ENCODE data around the gene KIAA1210. TPM values are rescaled to one million over a fixed set of nuclear protein-coding genes. Genes with fewer than 3 reads are reported as not detected.

The KIAA1210 gene
- total RNA-seq, 2 donors from 2014 or later, result not detected

DNA sequence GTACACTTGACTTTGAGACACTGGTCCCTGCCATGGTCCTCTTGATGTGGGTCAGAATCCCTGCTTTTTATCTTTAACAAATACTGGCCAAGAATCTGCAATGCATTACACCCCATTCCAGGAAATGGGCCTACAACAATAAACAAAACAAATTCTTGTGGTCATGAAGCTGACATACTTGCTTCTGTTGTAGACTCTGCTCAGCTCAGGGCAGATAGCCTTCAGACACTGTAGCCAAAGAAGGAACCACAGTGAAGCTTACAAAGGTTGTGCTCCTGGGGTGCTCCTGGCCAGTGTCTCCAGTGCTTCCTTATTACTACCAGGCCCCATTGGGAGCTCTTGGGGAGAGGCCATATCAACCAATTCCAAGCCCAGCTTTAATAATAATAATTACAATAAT is 21.8 kb downstream of the KIAA1210 start:
- H3K27ac Mint-ChIP-seq, result no peak overlapping the region
- ATAC-seq, result no peak

GRCh38 chrX:119101168-119101567 is 26.4 kb downstream of the KIAA1210 start:
- Mint-ChIP-seq H3K36me3 (no peaks in the 10 kb centered on the region), H3K27ac (no peak overlapping the region), H3K9me3 (no peaks in the 10 kb centered on the region)
- peak; percentile 18 to 68 for ATAC-seq
- no peak for DNase-seq (ENCODE audit: low spot score in 2 of 2)

More for the DNA sequence above, 21.8 kb downstream of the KIAA1210 start:
- no peaks in the 10 kb centered on the region for H3K9me3 Mint-ChIP-seq
- no peak for DNase-seq (ENCODE audit: low spot score in 2 of 2)
- no peaks in the 10 kb centered on the region for H3K36me3 Mint-ChIP-seq

GRCh38 chrX:119095936-119096335 is 31.7 kb downstream of the KIAA1210 start:
- ATAC-seq, result no peak
- Mint-ChIP-seq H3K9me3 (no peaks in the 10 kb centered on the region), H3K27ac (no peak overlapping the region), H3K36me3 (no peaks in the 10 kb centered on the region)
- no peak for DNase-seq (ENCODE audit: low spot score in 2 of 2)

- DNase-seq (ENCODE audit: low spot score in 2 of 2), result no peak
- Mint-ChIP-seq H3K9me3 (no peaks in the 10 kb centered on the region), H3K36me3 (no peaks in the 10 kb centered on the region), H3K27ac (no peak overlapping the region)
- ATAC-seq, result no peak
Measured at GRCh38 chrX:119094819-119095218, 32.8 kb downstream of the KIAA1210 start.

DNA sequence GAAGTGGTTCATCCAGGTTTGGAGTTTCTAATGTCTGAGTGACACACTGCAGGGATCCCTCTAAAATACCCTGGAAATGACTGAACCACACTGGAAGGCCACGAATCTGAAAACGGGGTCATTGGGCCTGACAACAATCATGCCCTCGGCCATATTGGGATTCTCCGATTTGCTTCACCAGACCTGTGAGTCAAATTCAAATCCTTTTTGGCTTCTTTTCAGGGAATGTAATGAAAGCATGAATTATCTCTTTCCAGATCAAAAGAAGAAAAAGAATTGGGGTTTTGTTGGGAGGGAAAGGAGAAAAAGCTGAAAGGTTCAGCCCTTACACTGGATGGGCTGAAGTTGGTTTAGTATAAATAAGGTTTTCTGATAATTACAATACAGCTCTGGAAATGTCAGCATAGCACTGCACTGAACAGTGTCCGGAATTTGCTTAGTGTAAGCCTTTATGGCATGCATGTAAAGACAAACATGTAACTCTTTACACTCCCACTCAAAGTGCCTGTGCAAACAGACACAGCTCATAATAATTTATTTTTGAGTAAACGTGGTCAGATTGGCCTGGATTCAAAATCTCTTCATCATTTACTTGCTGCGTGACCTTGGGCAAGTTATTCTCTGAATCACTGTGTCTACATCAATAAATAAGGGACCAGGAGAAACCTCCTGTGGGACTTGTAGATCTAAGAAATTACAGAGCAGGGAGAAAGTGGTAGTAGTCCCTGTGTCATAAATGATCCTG is 33.4 kb downstream of the KIAA1210 start:
- ATAC-seq, result no peak
- Mint-ChIP-seq H3K9me3 (no peaks in the 10 kb centered on the region), H3K36me3 (no peaks in the 10 kb centered on the region), H3K27ac (no peak overlapping the region)
- DNase-seq (ENCODE audit: low spot score in 2 of 2), result no peak

- DNase-seq (ENCODE audit: low spot score in 2 of 2) (no peak), ATAC-seq (no peak)
- no peaks in the 10 kb centered on the region for H3K9me3 Mint-ChIP-seq
- H3K27ac Mint-ChIP-seq, result no peak overlapping the region
- H3K36me3 Mint-ChIP-seq, result no peaks in the 10 kb centered on the region
Measured at GRCh38 chrX:119090627-119091026, 37.0 kb downstream of the KIAA1210 start.

DNA sequence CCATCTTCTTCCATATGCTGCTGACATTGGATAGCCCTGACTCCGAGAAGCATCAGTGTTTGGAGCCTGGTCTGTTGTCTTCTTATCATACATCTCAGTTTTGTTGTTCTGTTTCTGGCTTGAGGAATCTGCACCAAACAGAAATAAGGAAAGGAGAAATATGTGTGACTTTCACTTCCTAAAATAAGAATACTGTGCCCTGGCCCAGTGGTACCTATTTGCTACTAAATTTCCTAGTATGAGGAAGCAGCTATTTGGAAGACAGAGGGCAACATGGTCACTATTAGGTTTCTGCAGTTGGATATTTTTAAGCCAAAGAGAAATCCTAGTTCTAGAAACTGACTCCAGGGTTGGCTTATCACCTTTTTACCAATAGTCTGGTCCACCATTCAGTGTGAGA is 38.0 kb downstream of the KIAA1210 start:
- no peak for ATAC-seq
- DNase-seq (ENCODE audit: low spot score in 2 of 2), result no peak
- no peaks in the 10 kb centered on the region for H3K9me3 Mint-ChIP-seq
- H3K36me3 Mint-ChIP-seq, result no peaks in the 10 kb centered on the region
- no peak overlapping the region for H3K27ac Mint-ChIP-seq

DNA sequence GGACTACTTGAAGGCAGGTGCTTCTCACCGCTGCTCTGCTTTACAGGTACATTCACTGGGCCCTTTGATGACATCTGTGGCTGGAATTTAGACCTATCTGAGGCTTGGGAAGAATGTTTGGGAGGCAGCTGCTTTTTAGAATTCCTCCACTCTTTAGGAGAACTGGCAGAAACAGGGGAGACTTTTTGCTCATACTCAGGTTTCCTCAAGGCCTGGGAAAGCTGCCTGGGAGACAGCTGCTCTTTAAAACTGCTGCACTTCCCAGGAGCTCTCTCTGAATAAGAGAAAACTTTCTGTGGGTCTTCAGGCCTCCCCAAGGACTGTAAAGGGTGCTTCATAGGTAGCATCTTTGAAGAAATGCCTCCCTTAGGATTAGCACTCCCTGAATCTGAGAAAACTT is 40.5 kb downstream of the KIAA1210 start:
- no peaks in the 10 kb centered on the region for H3K36me3 Mint-ChIP-seq
- ATAC-seq (no peak), DNase-seq (ENCODE audit: low spot score in 2 of 2) (no peak)
- no peaks in the 10 kb centered on the region for H3K9me3 Mint-ChIP-seq
- H3K27ac Mint-ChIP-seq, result no peak overlapping the region

GRCh38 chrX:119084766-119085165 is 42.8 kb downstream of the KIAA1210 start:
- DNase-seq (ENCODE audit: low spot score in 2 of 2) (no peak), ATAC-seq (no peak)
- Mint-ChIP-seq H3K27ac (no peak overlapping the region), H3K36me3 (no peaks in the 10 kb centered on the region), H3K9me3 (no peaks in the 10 kb centered on the region)

DNA sequence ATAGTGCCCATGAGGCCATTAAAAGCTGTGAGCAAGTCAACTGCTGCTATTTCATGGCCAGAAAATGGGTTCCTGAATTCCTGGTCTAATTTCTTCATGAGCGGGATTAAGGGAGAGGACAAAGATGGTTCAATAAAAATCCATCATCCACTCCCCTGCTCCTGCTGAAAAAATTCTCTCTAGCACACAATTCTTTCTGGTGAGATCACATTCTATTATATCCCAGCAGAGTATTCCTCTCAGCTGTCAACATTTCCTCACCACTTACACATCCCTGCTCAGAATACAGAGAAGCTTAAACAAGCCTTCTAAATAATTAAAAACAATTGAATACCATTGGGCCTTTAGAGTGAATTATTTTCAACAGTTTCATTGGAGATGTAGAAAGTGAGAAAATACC is 45.3 kb downstream of the KIAA1210 start:
- DNase-seq (ENCODE audit: low spot score in 2 of 2) (no peak), ATAC-seq (no peak)
- no peaks in the 10 kb centered on the region for H3K36me3 Mint-ChIP-seq
- H3K9me3 Mint-ChIP-seq, result no peaks in the 10 kb centered on the region
- H3K27ac Mint-ChIP-seq, result no peak overlapping the region

DNA sequence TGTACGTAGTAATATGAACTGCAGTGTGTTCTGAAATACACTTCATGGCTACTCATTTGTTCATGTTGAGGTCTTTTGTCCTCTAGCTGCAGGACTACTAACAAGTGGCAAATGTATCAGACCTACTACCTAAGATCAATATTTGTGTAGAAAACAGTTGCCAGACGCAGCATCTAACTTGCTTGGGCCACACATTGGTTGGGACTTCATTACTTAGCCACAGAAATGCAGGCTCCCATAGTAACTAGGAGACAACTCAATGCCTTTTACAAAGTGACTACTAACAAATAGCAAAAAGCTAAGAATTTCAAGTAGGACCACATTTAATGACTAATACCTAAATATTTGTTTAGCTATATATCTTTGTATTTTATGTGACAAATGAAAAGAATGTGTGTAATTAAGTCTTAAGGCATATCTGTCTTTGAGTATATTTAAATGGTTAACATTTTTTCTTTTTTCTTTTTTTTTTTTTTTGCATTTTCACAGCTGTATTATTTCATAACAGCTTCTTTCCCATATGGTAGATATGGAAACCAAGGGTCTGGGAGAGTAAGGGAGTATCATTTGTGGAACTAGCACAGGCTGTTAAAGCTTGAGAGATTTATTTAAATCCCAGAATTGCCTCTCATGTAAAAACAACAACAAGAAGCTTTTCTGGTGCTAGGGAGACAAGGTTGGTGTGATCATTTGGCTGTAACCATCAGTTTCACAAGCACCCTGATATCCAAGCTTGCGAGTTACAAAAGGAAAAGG is 52.2 kb downstream of the KIAA1210 start:
- ATAC-seq, result no peak
- Mint-ChIP-seq H3K27ac (no peak overlapping the region), H3K9me3 (no peaks in the 10 kb centered on the region), H3K36me3 (no peaks in the 10 kb centered on the region)
- no peak for DNase-seq (ENCODE audit: low spot score in 2 of 2)

DNA sequence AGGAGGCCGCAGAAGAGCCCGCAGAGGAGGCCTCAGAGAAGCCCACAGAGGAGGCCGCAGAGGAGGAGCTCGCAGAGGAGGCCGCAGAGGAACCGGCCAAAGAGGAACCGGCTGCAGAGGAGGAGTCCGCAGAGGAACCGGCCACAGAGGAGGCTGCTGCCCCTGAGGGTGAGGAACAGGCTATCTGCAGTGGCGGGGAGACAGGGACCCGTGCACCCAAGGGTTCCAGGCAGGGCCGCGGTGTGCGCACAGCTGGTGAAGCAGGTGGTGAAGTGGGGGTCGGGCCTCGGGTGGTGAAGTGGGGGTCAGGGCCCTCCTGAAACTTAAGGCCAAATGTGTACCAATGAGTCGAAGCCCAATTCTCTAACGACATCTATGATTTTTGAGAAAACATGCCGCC is 53.7 kb downstream of the KIAA1210 start:
- no peak for ATAC-seq
- Mint-ChIP-seq H3K27ac (no peak overlapping the region), H3K36me3 (no peaks in the 10 kb centered on the region), H3K9me3 (no peaks in the 10 kb centered on the region)
- no peak for DNase-seq (ENCODE audit: low spot score in 2 of 2)

DNA sequence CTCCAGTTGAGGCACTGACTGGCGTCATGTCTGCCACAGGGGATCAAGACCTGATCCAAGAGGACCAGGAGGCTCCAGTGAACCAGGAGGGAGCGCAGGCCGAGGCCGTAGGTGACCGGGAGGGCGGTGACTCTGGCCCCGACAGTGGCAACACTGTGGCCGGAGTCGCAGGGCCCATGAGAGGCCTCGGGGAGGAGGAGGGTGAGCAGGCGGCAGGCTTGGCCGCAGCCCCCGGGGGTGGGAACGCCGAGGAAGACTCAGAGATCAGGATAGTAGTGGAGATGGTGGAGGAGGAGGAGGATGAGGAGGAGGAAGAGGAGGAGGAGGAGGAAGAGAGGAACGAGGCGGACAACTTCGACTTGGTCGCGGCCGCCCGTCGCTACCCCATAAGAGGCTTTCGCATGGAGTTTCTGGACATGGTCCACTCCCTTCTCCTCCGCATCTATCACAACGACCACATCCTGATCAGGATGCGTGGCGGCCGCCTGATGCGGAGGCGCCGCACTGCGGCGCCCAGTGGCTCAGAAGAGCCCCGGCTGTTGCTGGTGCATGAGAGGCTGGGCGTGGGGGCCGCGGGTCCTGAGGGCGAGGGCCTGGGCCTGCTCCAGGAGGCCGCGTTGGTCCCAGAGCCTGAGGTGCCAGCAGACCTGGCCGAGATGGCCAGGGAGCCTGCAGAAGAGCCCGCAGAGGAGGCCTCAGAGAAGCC is 54.3 kb downstream of the KIAA1210 start:
- Mint-ChIP-seq H3K27ac (no peak overlapping the region), H3K36me3 (no peaks in the 10 kb centered on the region), H3K9me3 (no peaks in the 10 kb centered on the region)
- DNase-seq (ENCODE audit: low spot score in 2 of 2) (no peak), ATAC-seq (no peak)

GRCh38 chrX:119072744-119073143 is 54.9 kb downstream of the KIAA1210 start, which contains the start of gene CT47C1:
Gene CT47C1, plus strand, starts transcription at chrX:119072993. Its CDS starts 233 bp downstream, at chrX:119073226.
- ATAC-seq (no peak), DNase-seq (ENCODE audit: low spot score in 2 of 2) (no peak)

GRCh38 chrX:119071381-119071780 is 56.2 kb downstream of the KIAA1210 start:
- H3K36me3 Mint-ChIP-seq, result no peaks in the 10 kb centered on the region
- no peak for ATAC-seq
- no peak overlapping the region for H3K27ac Mint-ChIP-seq
- no peaks in the 10 kb centered on the region for H3K9me3 Mint-ChIP-seq
- DNase-seq (ENCODE audit: low spot score in 2 of 2), result no peak

More at GRCh38 chrX:119072744-119073143, 54.9 kb downstream of the KIAA1210 start, which contains the start of gene CT47C1:
- H3K9me3 Mint-ChIP-seq, result no peaks in the 10 kb centered on the region
- no peaks in the 10 kb centered on the region for H3K36me3 Mint-ChIP-seq
- H3K27ac Mint-ChIP-seq, result peak within 1 kb of the TSS in 1 of 2 donors; percentile 44

DNA sequence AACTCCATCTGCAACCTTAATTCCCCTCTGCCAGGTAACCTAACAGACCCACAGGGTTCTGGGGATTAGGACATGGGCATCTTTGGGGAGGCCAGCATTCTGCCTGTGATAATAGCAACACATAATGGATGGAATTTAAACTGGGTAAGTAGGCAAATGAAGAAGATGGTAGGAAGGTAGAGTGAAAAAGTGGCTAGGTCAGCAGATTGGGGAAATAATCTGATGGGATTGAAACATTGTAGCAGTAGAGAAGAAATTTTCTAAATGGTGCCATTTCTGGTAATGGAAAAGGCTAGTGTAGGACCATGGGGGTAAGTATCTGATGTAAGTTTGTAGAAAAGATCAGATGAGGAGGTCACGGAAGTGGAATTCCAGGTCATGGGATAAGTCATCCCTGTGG is 57.9 kb downstream of the KIAA1210 start:
- Mint-ChIP-seq H3K36me3 (no peaks in the 10 kb centered on the region), H3K27ac (no peak overlapping the region), H3K9me3 (no peaks in the 10 kb centered on the region)
- ATAC-seq, result no peak
- DNase-seq (ENCODE audit: low spot score in 2 of 2), result no peak

DNA sequence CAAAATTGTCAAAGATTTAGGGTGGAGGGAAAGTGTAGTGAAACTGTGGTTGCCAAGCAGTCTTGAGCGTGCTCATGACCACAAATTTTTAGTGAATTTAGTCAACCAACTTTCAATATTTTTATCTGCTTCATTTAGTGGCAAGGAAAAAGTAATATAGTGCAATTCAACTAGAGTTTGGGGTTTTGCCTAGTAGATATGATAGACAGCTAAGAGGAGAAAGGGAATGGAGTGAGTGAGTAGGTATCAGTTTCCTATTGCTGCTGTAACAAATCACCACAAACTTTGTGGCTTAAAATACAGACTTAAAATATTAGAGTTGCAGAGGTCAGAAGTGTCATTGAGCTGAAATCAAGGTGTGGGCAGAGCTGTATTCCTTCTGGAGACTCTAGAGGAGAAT is 58.5 kb downstream of the KIAA1210 start:
- peak; percentile 52 to 82 for ATAC-seq
- no peaks in the 10 kb centered on the region for H3K9me3 Mint-ChIP-seq

More for the DNA sequence above, 58.5 kb downstream of the KIAA1210 start:
- DNase-seq (ENCODE audit: low spot score in 2 of 2), result no peak
- Mint-ChIP-seq H3K27ac (no peak overlapping the region), H3K36me3 (no peaks in the 10 kb centered on the region)

Measured in activated naive CD4-positive, alpha-beta T cell treated with anti-CD3 and anti-CD28 coated beads, Interleukin-2, amount 50 U/mL, for 72 hours (primary cell).